MG63 (cell line): Measurements from ENCODE around the gene AGAP2. TPM values are rescaled to one million over a fixed set of nuclear protein-coding genes. Genes with fewer than 3 reads are reported as not detected.

Source experiments
- total RNA-seq: library from RNA; depleted of rRNA; stranded (reverse); fragments of >200 nt; shearing (Covaris generic); gene quantifications from 2 replicates; pipeline ENCODE4 v1.2.3, GENCODE V29; 2014; ENCODE audit warnings: low replicate concordance; rRNA removed

AGAP2 gene
- total RNA-seq, 1 experiment from 2014 or later: not detected

Other genes starting within 250 kb of the AGAP2 start
- gene DDIT3, start 218.2 kb downstream of the AGAP2 start, total RNA-seq: 9.9 and 17.1 TPM in 2 replicates
- gene MBD6, start 215.9 kb downstream of the AGAP2 start, total RNA-seq: 0.07 and 3.0 TPM in 2 replicates
- gene DCTN2, start 191.6 kb downstream of the AGAP2 start, total RNA-seq: 158 and 249 TPM in 2 replicates
- not detected in 2 replicates for gene KIF5A, start 188.7 kb downstream of the AGAP2 start, total RNA-seq
- gene PIP4K2C, start 147.6 kb downstream of the AGAP2 start, total RNA-seq: 16.3 and 98.3 TPM in 2 replicates
- gene DTX3, start 133.9 kb downstream of the AGAP2 start, total RNA-seq: 0.20 and 0.52 TPM in 2 replicates
- gene ARHGEF25, start 127.3 kb downstream of the AGAP2 start, total RNA-seq: 17.0 and 17.4 TPM in 2 replicates
- 8.9 and 13.9 TPM in 2 replicates for gene B4GALNT1, start 105.5 kb downstream of the AGAP2 start, total RNA-seq
- 139 and 347 TPM in 2 replicates for gene OS9, start 44.6 kb downstream of the AGAP2 start, total RNA-seq
- gene TSPAN31, start 6.3 kb upstream of the AGAP2 start, total RNA-seq: 21.2 and 24.3 TPM in 2 replicates
- gene CDK4, start 13.6 kb upstream of the AGAP2 start, total RNA-seq: 457 and 516 TPM in 2 replicates
- gene MARCHF9, start 16.4 kb upstream of the AGAP2 start, total RNA-seq: 2.4 and 4.9 TPM in 2 replicates
- gene CYP27B1, start 28.3 kb upstream of the AGAP2 start, total RNA-seq: not detected in 2 replicates
- gene METTL1, start 33.4 kb upstream of the AGAP2 start, total RNA-seq: 10.0 and 33.6 TPM in 2 replicates
- gene EEF1AKMT3, start 33.9 kb upstream of the AGAP2 start, total RNA-seq: 4.2 and 20.9 TPM in 2 replicates
- gene TSFM, start 44.0 kb upstream of the AGAP2 start, total RNA-seq: 30.4 and 45.4 TPM in 2 replicates
- 2.5 TPM in 1 of 2 replicates, not detected in the other for gene AVIL, start 80.0 kb upstream of the AGAP2 start, total RNA-seq
- gene CTDSP2, start 108.0 kb upstream of the AGAP2 start, total RNA-seq: 73.2 and 73.3 TPM in 2 replicates
- gene ATP23, start 202.8 kb upstream of the AGAP2 start, total RNA-seq: 11.2 and 16.9 TPM in 2 replicates